Mucosa of rectum (tissue), 2 donors: ENCODE data around the gene UBXN11.
"Not testable (repeated sequence)": the region's sequence is repeated elsewhere in the genome, so short reads cannot be mapped to it uniquely, and the experiment has no call there.

ENCODE experiments used
- H3K27ac ChIP-seq, 2 donors: one replicate each; pipeline ENCODE4 v1.7.0; 2013; ENCODE audit warnings: inconsistent platforms in 2 of 2, low read depth in 2 of 2, low read length in 2 of 2
- H3K27me3 ChIP-seq, 2 donors: one replicate each; pipeline ENCODE4 v1.7.0; 2013; ENCODE audit warnings: low read length in 2 of 2; ENCODE audit not compliant: control insufficient read depth in 2 of 2, insufficient read depth in 2 of 2
- H3K36me3 ChIP-seq, 2 donors: one replicate each; pipeline ENCODE4 v1.7.0; 2013; ENCODE audit warnings: low read length in 2 of 2; ENCODE audit not compliant: control insufficient read depth in 2 of 2, insufficient read depth in 2 of 2
- H3K4me1 ChIP-seq, 2 donors: one replicate each; pipeline ENCODE4 v1.7.0; 2013; ENCODE audit warnings: low read length in 2 of 2, mild to moderate bottlenecking in 1 of 2; ENCODE audit not compliant: control insufficient read depth in 2 of 2, insufficient read depth in 2 of 2
- H3K4me3 ChIP-seq, 2 donors: one replicate each; pipeline ENCODE4 v1.7.0; 2013; ENCODE audit warnings: low read length in 2 of 2
- H3K9ac ChIP-seq, 2 donors: one replicate each; pipeline ENCODE4 v1.7.0; 2013; ENCODE audit warnings: low read length in 2 of 2, low read depth in 1 of 2, mild to moderate bottlenecking in 1 of 2
- H3K9me3 ChIP-seq, 2 donors: one replicate each; pipeline ENCODE4 v1.7.0; 2013; ENCODE audit warnings: low read length in 2 of 2; ENCODE audit not compliant: control insufficient read depth in 2 of 2
- donor health status: healthy.
- donor health status: Normal muscosa, but diverticular disease.

Gene UBXN11

GRCh38 chr1:26292735-26293134 lies 13.7 kb downstream of the UBXN11 start:
- not testable (repeated sequence) for H3K9ac ChIP-seq, H3K27me3 ChIP-seq, H3K27ac ChIP-seq, H3K36me3 ChIP-seq, H3K4me3 ChIP-seq, H3K9me3 ChIP-seq
- peaks cover 27 to 38% of the 10 kb centered on the region in 2 donors for H3K4me1 ChIP-seq

DNA sequence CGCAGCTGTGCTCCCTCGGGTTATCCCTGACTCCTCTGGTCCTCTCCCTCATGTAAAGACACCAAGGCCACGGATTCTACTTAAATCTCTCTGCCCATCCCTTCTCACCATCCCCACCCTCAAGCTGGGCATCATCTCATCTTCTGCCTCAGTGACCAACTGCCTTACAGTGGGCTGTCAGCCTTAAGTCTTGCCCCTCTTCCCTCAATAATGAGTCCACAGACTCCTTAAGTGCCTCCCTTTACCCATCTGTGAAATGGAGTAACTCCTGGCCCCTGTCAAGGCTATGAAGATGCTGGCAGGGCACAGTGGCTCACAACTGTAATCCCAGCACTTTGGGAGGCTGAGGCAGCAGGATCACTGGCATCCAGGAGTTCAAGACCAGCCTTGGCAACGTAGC lies 14.5 kb downstream of the UBXN11 start:
- H3K27ac ChIP-seq: peak overlapping the region in 1 of 2 donors; percentile 85
- H3K27me3 ChIP-seq: no peaks in the 10 kb centered on the region
- H3K36me3 ChIP-seq: no peaks in the 10 kb centered on the region
- H3K4me3 ChIP-seq: no peak overlapping the region
- H3K4me1 ChIP-seq: peaks cover 31 to 42% of the 10 kb centered on the region in 2 donors
- no peak overlapping the region for H3K9ac ChIP-seq
- no peaks in the 10 kb centered on the region for H3K9me3 ChIP-seq

DNA sequence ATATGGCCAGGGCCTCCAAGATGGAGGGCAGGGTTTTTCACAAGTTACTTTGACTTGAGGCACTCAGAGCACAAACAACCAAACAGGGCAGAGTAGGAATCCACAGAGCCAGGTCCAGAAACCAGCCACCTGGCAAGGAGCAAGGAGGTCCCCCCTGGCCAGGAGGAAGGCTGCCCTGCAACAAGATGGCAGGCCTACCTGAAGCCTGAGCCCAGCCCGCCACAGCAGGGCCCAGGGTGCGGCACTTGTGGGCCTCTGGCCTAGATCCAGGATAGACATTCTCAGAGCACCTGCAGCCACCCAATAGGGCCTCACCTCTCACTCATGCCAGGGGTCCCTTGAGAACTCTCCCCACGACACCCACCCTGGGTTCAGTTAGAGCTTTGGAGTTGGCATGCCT lies 15.0 kb downstream of the UBXN11 start:
- Histone ChIP-seq H3K4me1 (peaks cover 32 to 43% of the 10 kb centered on the region in 2 donors), H3K9me3 (no peaks in the 10 kb centered on the region), H3K27me3 (no peaks in the 10 kb centered on the region), H3K9ac (no peak overlapping the region), H3K4me3 (no peak overlapping the region), H3K27ac (peak overlapping the region; percentile 28 to 85), H3K36me3 (no peaks in the 10 kb centered on the region)

DNA sequence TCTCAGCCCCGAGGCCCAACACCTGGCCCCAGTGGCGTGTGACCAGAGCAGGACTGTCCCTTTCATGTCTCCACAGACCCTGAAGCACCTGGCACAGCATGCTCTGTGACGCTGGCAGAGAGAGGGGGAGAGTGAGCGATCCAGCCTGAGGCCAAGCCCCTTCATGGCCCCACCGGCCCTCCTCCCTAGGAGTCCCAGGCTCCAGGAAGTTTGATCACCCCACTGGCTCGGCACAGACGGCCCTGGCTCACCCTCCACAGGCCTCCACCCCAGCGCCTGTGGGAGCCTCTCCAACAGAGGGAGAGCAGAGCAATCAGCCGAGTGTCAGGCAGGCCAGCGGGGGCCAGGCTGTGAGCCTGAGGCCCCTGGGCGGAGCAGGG lies 15.6 kb downstream of the UBXN11 start:
- H3K9ac ChIP-seq: no peak overlapping the region
- no peaks in the 10 kb centered on the region for H3K9me3 ChIP-seq
- peaks cover 32 to 47% of the 10 kb centered on the region in 2 donors for H3K4me1 ChIP-seq
- no peak overlapping the region for H3K4me3 ChIP-seq
- peak overlapping the region; percentile 28 to 85 for H3K27ac ChIP-seq
- H3K36me3 ChIP-seq: no peaks in the 10 kb centered on the region
- no peaks in the 10 kb centered on the region for H3K27me3 ChIP-seq

- H3K27ac ChIP-seq: peak overlapping the region; percentile 45 to 85
- H3K4me3 ChIP-seq: no peak overlapping the region
- H3K9me3 ChIP-seq: no peaks in the 10 kb centered on the region
- H3K36me3 ChIP-seq: no peaks in the 10 kb centered on the region
- H3K4me1 ChIP-seq: peaks cover 35 to 53% of the 10 kb centered on the region in 2 donors
- H3K27me3 ChIP-seq: no peaks in the 10 kb centered on the region
- peak overlapping the region in 1 of 2 donors; percentile 1 for H3K9ac ChIP-seq
Observed at GRCh38 chr1:26290122-26290881, 16.1 kb downstream of the UBXN11 start.

DNA sequence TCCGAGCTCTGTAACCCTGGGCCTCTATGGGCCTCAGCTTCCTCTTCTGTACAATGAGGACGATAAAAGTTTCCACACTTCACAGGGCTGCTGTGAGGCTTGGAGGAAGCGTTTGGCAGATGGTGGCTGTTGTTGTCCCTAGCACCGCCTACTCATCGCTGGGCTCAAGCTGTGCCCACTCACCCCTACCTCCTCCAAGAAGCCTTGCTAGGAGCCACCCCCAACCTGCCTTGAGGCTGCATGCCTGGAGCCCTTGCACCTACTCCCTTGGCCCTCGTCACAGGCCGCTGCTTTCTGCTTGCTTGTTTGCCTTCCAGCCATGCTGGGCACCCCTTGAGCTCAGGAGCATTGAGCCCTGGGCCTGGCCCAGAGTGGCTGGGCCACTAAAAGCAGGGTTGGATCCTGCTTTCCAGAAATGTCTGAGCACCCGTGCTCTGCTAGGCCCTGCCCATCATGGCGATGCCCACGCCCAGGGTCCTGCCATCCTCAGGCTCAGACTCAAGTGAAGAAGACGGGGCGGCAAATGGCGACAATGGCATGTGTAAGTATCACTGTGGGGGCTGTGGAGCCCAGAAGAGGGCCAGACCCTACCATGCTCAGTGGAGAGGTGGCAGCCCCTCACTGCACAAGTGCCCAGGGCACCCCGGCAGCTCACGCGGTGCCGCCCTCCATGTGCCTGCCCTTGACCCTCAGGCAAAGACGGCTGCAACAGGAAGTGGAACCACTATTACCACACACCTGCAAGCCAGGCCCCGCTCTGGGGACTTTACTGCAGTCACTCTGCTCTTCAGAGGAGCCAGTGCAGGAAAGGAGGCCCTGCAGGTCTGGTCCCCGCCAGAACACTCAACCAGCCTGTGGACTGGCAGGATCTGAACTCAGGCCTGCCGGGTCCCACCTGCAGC lies 17.0 kb downstream of the UBXN11 start:
- H3K36me3 ChIP-seq: no peaks in the 10 kb centered on the region

GRCh38 chr1:26288311-26288941 lies 18.0 kb downstream of the UBXN11 start:
- peak overlapping the region; percentile 63 to 85 for H3K27ac ChIP-seq
- peaks cover 0 to under 1% of the 10 kb centered on the region in 2 donors for H3K36me3 ChIP-seq
- no peak overlapping the region for H3K9ac ChIP-seq
- H3K27me3 ChIP-seq: no peaks in the 10 kb centered on the region
- H3K4me3 ChIP-seq: no peak overlapping the region
- no peaks in the 10 kb centered on the region for H3K9me3 ChIP-seq
- peaks cover 51 to 62% of the 10 kb centered on the region in 2 donors for H3K4me1 ChIP-seq

More for the DNA sequence above, 17.0 kb downstream of the UBXN11 start:
- Histone ChIP-seq H3K4me3 (no peak overlapping the region), H3K27me3 (no peaks in the 10 kb centered on the region), H3K9me3 (no peaks in the 10 kb centered on the region), H3K4me1 (peaks cover 44 to 60% of the 10 kb centered on the region in 2 donors), H3K27ac (peak overlapping the region; percentile 63 to 85), H3K9ac (no peak overlapping the region)

- Histone ChIP-seq H3K4me3 (no peak overlapping the region), H3K9me3 (no peaks in the 10 kb centered on the region), H3K27ac (peak overlapping the region; percentile 63 to 85), H3K36me3 (peaks cover 0 to 3% of the 10 kb centered on the region in 2 donors), H3K9ac (no peak overlapping the region), H3K4me1 (peaks cover 55 to 64% of the 10 kb centered on the region in 2 donors), H3K27me3 (no peaks in the 10 kb centered on the region)
Observed at GRCh38 chr1:26287811-26288210, 18.6 kb downstream of the UBXN11 start.

DNA sequence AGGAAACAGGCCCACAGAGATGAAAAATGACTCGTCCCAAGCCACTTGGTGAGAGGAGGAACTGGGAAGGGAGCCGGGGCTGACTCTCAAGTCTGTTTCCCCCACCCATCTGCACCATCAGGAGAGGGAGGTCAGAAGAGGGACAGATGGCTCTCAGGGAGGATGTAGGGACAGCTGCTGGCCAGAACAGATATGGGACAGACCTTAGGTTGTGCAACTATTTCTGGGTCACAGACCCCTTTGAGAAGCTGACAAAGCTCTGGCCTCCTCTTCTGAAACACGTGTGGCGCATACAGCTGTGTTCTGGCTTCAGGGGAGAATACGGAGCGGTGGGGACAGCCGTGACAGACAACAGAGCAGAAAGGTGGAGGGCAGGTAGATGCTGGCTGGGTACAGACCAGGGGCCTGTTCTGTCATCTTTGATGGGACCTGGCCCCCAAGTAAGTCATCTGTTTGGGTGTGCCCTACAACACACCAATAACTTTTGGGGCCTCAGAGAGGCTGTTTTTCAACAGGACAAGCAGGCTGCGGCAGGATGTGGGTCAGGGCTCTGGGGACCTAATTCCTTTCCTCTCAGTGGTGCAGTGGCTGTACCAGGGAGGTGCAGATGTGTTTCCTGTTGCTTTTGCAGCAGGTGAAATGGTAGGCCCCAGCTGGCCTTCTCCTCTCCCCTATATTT lies 19.3 kb downstream of the UBXN11 start:
- H3K4me3 ChIP-seq: no peak overlapping the region
- peak overlapping the region; percentile 63 to 85 for H3K27ac ChIP-seq
- H3K4me1 ChIP-seq: peaks cover 60 to 66% of the 10 kb centered on the region in 2 donors
- peak overlapping the region in 1 of 2 donors; percentile 56 for H3K9ac ChIP-seq
- no peaks in the 10 kb centered on the region for H3K27me3 ChIP-seq
- no peaks in the 10 kb centered on the region for H3K9me3 ChIP-seq
- H3K36me3 ChIP-seq: peaks cover 0 to 3% of the 10 kb centered on the region in 2 donors
